Activated CD4-positive, alpha-beta T cell treated with anti-CD3 and anti-CD28 coated beads, Interleukin-2, amount 10 ng/mL, durations not matched to agents 7 days and 5 days (primary cell): ENCODE data around the gene LTBP1. TPM values are rescaled to one million over a fixed set of nuclear protein-coding genes. Genes with fewer than 3 reads are reported as not detected.

Experiments
- CTCF ChIA-PET: fragments of 350-600 bp; sonication (Branson Sonifier 250); formaldehyde crosslinking; loops from one replicate; lab custom pipeline; 2021; ENCODE audit warnings: antibody characterized with exemption; lab: Charles Lee
- POLR2A ChIA-PET: fragments of 350-600 bp; sonication (Branson Sonifier 250); formaldehyde crosslinking; loops from one replicate; lab custom pipeline; 2021; ENCODE audit warnings: antibody characterized with exemption; lab: Charles Lee
- DNase-seq: peaks from one replicate; pipeline ENCODE4 v3.0.0-alpha.2; 2020
- H3K27ac Mint-ChIP-seq: one replicate; pipeline ENCODE4 v1.8.0; 2021; ENCODE audit warnings: mild to moderate bottlenecking, moderate library complexity, mixed read lengths
- H3K27me3 Mint-ChIP-seq: one replicate; pipeline ENCODE4 v1.8.0; 2021; ENCODE audit warnings: mixed read lengths
- H3K36me3 Mint-ChIP-seq: one replicate; pipeline ENCODE4 v1.8.0; 2021; ENCODE audit warnings: low read depth, mixed read lengths
- H3K4me1 Mint-ChIP-seq: one replicate; pipeline ENCODE4 v1.8.0; 2021; ENCODE audit warnings: mixed read lengths
- H3K4me3 Mint-ChIP-seq: one replicate; pipeline ENCODE4 v1.8.0; 2021; ENCODE audit warnings: mild to moderate bottlenecking, moderate library complexity, mixed read lengths
- H3K9me3 Mint-ChIP-seq: one replicate; pipeline ENCODE4 v1.8.0; 2021; ENCODE audit warnings: mixed read lengths
- total RNA-seq, 2 experiments: library from RNA; stranded (reverse); gene quantifications; one replicate each; pipeline ENCODE4 v1.2.3, GENCODE V29; 2021

Gene LTBP1
- total RNA-seq, 2 experiments from 2014 or later = 0.17 to 0.27 TPM

DNA sequence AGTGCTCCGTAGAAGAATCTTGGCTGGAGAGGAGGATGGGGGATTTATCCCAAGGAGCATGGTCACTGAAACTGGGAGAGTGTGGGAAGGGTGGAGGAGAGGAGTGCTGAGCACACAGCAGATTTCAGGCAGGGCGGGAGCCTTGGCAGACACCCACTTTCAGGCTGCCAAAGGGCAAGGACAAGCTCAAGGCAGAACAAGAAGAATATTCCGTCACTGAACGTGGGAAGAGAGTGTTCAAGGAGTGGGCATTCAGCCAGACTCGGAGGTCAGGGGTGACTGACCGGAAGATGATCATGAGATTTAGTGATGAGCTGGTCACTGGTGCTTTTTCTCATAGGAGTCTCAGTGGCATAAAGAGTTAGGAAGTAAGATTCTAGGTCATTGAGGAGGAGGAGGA lies 393.5 kb downstream of the LTBP1 start:
- Mint-ChIP-seq H3K4me3 (no peak overlapping the region), H3K9me3 (no peaks in the 10 kb centered on the region), H3K27ac (no peak overlapping the region), H3K27me3 (peaks cover 6% of the 10 kb centered on the region), H3K4me1 (peaks cover 14% of the 10 kb centered on the region), H3K36me3 (no peaks in the 10 kb centered on the region)
- no peak for DNase-seq
- ChIA-PET CTCF (no interaction called here), POLR2A (no interaction called here)

DNA sequence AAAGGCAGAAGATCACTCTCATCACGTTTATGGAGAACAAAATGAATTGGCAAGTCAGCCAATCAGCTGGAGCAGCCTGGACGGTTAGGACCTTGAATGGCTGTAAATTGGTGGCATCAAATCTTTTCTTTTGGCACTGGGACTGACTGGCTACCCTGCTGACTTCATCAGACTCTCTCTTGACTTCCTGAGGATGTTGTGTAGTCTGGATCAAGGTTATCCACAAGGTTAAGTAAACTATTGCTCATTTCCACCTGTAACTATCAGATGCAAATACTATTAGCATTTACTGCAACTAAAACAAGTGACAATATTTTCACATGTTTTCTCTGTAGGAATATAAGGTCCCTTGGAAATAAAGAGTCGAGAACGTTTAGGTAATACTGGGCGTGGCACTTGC lies 395.4 kb downstream of the LTBP1 start:
- Mint-ChIP-seq H3K27ac (no peak overlapping the region), H3K27me3 (peaks cover 6% of the 10 kb centered on the region), H3K9me3 (no peaks in the 10 kb centered on the region), H3K4me3 (no peak overlapping the region), H3K4me1 (peaks cover 14% of the 10 kb centered on the region), H3K36me3 (no peaks in the 10 kb centered on the region)
- POLR2A ChIA-PET = no interaction called here
- CTCF ChIA-PET = no interaction called here
- DNase-seq = no peak

DNA sequence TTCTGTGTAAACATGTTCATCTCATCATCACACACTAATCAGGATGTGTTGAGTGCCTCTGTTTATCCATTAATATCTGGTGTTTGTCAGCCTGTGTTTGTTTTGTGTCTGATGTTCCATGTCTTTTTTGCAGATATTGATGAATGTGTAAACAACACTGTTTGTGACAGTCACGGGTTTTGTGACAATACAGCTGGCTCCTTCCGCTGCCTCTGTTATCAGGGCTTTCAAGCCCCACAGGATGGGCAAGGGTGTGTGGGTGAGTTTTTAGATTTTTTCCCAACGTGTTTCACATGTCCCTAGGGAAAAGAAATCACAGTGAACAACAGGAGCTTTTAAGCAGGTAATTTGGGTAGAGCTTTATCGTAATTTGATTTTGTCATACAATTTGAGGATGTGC lies 396.0 kb downstream of the LTBP1 start:
- H3K9me3 Mint-ChIP-seq = no peaks in the 10 kb centered on the region
- no peak for DNase-seq
- CTCF ChIA-PET = no interaction called here
- H3K4me1 Mint-ChIP-seq = peaks cover 14% of the 10 kb centered on the region
- H3K27ac Mint-ChIP-seq = no peak overlapping the region
- H3K27me3 Mint-ChIP-seq = peaks cover 4% of the 10 kb centered on the region
- no peaks in the 10 kb centered on the region for H3K36me3 Mint-ChIP-seq
- H3K4me3 Mint-ChIP-seq = no peak overlapping the region
- POLR2A ChIA-PET = no interaction called here

DNA sequence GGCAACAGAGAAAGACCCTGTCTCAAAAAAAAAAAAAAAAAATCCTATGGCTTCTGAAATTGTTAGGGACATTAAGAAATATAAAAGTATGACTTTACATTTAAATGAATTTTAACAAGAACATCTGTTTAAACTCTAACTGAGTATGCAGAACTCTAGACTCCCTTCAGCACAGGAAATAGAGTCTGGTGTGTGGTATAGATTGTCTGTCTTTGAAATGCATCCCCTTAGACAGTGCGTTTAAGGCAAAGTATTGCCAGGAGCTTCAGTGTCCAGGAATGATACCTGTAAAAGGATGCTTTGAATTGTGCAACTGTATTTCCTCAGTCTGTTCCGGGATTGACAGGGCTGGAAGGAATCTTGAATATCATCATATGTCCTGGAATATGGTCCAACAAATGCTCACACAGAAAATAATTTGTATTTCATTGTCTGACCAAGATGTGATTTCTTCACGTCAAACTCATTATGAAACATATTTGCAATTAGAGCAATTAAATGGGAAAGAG lies 396.7 kb downstream of the LTBP1 start:
- ChIA-PET POLR2A (no interaction called here), CTCF (interaction anchor here (0.6 to 0.7 kb wide), 2 partner anchors 15 to 401 kb away, joined by 3 read pairs; no protein-coding TSS in a partner anchor)
- Mint-ChIP-seq H3K9me3 (no peaks in the 10 kb centered on the region), H3K36me3 (no peaks in the 10 kb centered on the region), H3K4me3 (no peak overlapping the region), H3K27me3 (peaks cover 4% of the 10 kb centered on the region), H3K4me1 (peaks cover 14% of the 10 kb centered on the region), H3K27ac (no peak overlapping the region)
- DNase-seq = no peak

DNA sequence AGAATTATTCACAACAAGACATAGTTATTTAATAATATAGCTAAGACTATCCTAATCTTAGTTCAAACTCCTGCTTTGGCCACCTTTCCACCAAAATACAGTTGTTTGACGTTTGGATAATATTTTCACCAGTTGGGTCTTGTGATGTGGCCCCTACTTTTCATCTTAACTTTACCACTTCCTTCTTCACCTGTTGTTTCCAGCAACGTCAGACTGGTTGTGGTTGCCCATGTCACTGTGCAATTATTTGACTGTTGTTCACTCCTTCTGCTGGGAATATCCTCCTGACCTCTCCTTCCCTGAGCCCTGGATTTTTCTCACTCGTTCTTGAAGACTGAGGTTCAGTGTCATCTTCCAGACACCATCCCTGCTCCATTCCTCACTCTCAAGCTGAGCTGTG lies 397.5 kb downstream of the LTBP1 start:
- no peak overlapping the region for H3K27ac Mint-ChIP-seq
- H3K4me1 Mint-ChIP-seq = peaks cover 14% of the 10 kb centered on the region
- peaks cover 3% of the 10 kb centered on the region for H3K27me3 Mint-ChIP-seq
- no peak overlapping the region for H3K4me3 Mint-ChIP-seq
- ChIA-PET POLR2A (no interaction called here), CTCF (no interaction called here)
- DNase-seq = peak; percentile 19
- no peaks in the 10 kb centered on the region for H3K36me3 Mint-ChIP-seq
- H3K9me3 Mint-ChIP-seq = no peaks in the 10 kb centered on the region

DNA sequence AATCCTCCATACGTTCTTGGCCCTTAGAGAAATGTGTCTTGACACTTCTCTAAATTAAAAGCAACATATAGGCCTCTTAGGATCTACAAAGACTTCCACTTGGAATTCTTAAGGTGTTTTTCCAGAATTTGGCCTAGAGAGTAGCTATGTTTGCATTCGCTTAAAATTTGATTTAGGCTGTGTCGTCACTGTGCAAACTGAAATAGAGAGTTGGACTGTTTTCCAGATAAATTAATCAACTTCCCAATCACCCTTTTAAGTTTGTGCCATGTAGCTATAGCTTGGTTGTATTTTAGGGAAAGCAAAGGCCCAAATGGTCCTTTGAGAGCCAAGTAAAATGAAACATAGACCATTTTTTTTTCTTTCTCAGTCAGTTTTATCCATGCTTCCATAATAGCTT lies 401.1 kb downstream of the LTBP1 start:
- H3K27ac Mint-ChIP-seq = no peak overlapping the region
- ChIA-PET CTCF (no interaction called here), POLR2A (no interaction called here)
- peaks cover 13% of the 10 kb centered on the region for H3K4me1 Mint-ChIP-seq
- H3K4me3 Mint-ChIP-seq = no peak overlapping the region
- DNase-seq = no peak
- no peaks in the 10 kb centered on the region for H3K36me3 Mint-ChIP-seq
- no peaks in the 10 kb centered on the region for H3K27me3 Mint-ChIP-seq
- no peaks in the 10 kb centered on the region for H3K9me3 Mint-ChIP-seq

DNA sequence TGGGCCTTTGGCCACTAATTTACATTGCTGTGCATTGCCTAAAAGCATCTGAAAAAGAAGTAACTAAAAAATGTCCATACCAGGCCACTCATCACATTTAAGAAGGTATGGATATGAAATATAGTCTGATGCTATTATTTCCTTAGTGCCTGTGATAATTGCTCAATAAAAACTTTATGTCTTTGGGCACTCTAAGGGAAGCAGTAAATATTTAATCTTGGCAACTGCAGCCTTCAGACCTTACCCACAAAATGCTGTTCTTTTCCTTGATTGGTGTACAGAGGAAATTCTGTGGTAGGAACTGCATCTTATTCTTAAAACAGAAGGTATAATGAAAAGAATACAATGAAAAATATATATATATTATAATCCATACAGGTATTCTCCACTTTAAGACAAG lies 403.9 kb downstream of the LTBP1 start:
- DNase-seq = no peak
- Mint-ChIP-seq H3K4me3 (no peak overlapping the region), H3K27ac (no peak overlapping the region), H3K36me3 (peaks cover 2% of the 10 kb centered on the region), H3K9me3 (peaks cover 4% of the 10 kb centered on the region), H3K27me3 (no peaks in the 10 kb centered on the region), H3K4me1 (no peaks in the 10 kb centered on the region)
- ChIA-PET POLR2A (no interaction called here), CTCF (no interaction called here)

DNA sequence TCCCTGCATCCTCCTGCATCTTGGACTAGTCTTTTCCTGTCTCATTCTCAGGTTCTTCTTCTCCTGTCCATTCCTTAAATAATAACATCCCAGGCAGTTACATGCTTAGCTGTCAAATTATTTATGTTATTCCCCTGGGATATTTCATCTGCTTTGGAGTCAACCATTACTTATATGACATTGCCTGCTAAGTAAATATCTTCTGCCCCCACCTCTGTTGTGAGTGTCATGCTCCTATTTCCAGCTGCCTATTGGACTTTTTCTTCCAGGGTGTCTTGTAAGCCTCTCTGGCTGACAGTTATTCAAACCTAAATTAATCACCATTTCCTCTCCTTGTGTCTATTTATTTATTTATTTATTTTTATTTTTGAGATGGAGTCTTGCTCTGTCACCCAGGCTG lies 405.0 kb downstream of the LTBP1 start:
- no peaks in the 10 kb centered on the region for H3K27me3 Mint-ChIP-seq
- ChIA-PET CTCF (no interaction called here), POLR2A (no interaction called here)
- peaks cover 3% of the 10 kb centered on the region for H3K4me1 Mint-ChIP-seq
- no peak overlapping the region for H3K27ac Mint-ChIP-seq
- H3K36me3 Mint-ChIP-seq = peaks cover 11% of the 10 kb centered on the region
- DNase-seq = no peak
- H3K9me3 Mint-ChIP-seq = peaks cover 12% of the 10 kb centered on the region
- H3K4me3 Mint-ChIP-seq = no peak overlapping the region

DNA sequence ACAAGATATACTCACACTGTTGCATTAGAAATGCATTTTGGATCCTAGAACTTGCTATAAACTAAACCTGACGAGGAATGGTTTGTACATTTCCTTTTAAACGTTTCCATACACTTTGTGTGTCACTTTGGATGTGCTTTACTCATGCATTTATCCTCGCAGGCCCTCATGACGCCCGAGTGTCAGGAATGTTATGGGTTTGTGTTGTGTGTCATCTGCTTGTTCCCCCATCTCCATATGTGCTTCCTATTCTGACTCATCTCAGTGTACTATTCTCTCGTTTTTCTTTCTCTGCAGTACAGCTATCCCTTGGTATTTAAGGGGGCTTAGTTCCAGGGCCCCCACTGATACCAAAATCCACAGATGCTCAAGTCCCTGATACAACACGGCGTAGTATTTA lies 408.2 kb downstream of the LTBP1 start:
- CTCF ChIA-PET = no interaction called here
- Mint-ChIP-seq H3K27me3 (no peaks in the 10 kb centered on the region), H3K27ac (no peak overlapping the region), H3K4me3 (no peak overlapping the region), H3K9me3 (peaks cover 13% of the 10 kb centered on the region), H3K36me3 (peaks cover 12% of the 10 kb centered on the region), H3K4me1 (peaks cover 3% of the 10 kb centered on the region)
- no peak for DNase-seq
- POLR2A ChIA-PET = no interaction called here

DNA sequence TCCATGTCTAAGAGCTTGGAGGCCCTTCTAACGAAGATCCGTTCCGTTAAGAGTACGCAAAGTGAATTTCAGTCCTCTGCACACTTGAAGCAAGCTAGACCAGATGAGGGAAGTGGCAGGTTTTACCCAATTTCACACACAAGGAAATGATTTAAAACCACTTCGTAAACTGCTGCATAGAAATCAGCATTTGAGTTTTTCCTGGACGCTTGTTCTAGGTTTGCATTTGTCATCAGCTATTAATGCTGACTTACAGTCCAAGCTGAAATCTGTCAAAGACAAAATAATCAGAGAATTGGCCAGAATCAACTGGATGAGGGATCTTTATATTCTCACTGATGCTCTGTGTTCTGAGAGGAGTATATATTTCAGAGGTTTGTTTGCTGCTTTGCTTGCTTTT lies 412.1 kb downstream of the LTBP1 start:
- no peaks in the 10 kb centered on the region for H3K27me3 Mint-ChIP-seq
- peaks cover 13% of the 10 kb centered on the region for H3K9me3 Mint-ChIP-seq
- no peak for DNase-seq
- H3K4me3 Mint-ChIP-seq = no peak overlapping the region
- H3K36me3 Mint-ChIP-seq = peaks cover 12% of the 10 kb centered on the region
- no peak overlapping the region for H3K27ac Mint-ChIP-seq
- POLR2A ChIA-PET = interaction anchor here (0.6 kb wide), 1 partner anchor 1303 kb away, joined by 3 read pairs; no protein-coding TSS in a partner anchor
- CTCF ChIA-PET = interaction anchor here (0.9 to 1.5 kb wide), 3 partner anchors 12 to 16 kb away, joined by 3 to 4 read pairs (median 4); no protein-coding TSS in a partner anchor
- peaks cover 3% of the 10 kb centered on the region for H3K4me1 Mint-ChIP-seq

DNA sequence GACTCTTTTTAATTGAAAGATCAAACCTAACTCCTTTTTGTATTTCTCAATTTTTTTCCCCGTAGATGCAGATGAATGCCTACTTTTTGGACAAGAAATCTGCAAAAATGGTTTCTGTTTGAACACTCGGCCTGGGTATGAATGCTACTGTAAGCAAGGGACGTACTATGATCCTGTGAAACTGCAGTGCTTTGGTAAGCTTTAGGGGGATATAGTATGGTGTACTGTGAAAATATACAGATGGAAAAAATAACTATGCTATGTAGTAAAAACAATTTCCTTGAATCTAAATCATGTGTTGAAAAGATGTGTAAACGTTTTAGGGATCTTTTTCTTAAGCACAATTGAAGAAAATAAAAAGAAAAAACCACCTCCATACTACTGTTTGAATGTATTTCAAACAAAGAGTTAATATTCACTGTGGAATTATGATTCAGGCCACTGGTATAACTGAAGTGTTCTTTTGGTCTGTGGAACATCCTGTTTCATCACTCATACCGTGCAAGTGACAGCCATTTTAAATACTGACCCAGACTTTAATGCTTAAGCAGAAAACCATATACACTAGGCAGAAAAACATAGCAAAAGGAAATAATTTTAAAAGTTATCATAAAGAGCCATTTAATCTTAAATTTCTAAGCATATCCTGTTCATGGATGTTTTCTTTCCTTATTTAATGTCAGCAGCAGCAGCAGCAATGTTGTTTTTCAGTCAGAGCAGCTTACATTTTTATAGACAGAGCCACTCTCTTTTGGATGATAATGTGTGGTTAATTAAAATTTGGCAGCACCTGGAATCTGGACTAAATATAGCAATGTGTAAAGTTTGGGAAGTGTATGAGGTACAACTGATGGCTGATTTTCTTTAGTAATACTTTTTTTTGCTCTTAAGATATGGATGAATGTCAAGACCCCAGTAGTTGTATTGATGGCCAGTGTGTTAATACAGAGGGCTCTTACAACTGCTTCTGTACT lies 416.9 kb downstream of the LTBP1 start:
- Mint-ChIP-seq H3K4me1 (no peaks in the 10 kb centered on the region), H3K27me3 (peaks cover 7% of the 10 kb centered on the region), H3K9me3 (no peaks in the 10 kb centered on the region), H3K27ac (no peak overlapping the region), H3K36me3 (no peaks in the 10 kb centered on the region), H3K4me3 (no peak overlapping the region)
- CTCF ChIA-PET = no interaction called here
- POLR2A ChIA-PET = no interaction called here
- DNase-seq = no peak

DNA sequence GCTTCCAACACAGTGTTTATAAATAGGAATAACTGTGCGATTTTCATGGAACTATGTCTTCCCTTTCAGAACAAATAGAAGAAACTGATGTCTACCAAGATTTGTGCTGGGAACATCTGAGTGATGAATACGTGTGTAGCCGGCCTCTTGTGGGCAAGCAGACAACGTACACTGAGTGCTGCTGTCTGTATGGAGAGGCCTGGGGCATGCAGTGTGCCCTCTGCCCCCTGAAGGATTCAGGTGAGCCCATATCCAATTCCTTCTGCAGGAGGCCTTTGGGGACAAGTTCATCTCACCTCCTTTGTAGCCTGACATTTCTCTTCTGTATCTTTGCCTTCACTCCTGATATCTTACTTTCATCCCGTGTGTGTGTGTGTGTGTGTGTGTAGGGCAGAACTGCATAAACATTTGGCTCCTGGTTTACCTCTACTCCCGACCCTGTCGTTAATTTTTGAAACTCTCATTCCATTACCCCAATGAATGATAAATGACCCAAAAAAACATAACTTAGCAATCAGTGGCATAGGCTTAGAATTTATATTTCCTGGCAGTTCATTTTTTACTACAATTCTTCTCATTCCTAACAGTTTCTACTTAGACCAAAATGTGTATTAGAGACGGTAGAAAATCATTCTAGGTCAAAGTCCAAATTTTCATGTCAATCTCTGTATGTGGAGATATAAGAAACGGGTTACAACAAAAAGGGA lies 418.7 kb downstream of the LTBP1 start:
- ChIA-PET CTCF (interaction anchor here (1.3 kb wide), 1 partner anchor 14 kb away, joined by 3 read pairs; no protein-coding TSS in a partner anchor), POLR2A (no interaction called here)
- Mint-ChIP-seq H3K4me1 (no peaks in the 10 kb centered on the region), H3K36me3 (no peaks in the 10 kb centered on the region), H3K4me3 (no peak overlapping the region), H3K9me3 (no peaks in the 10 kb centered on the region), H3K27me3 (peaks cover 7% of the 10 kb centered on the region), H3K27ac (no peak overlapping the region)
- DNase-seq = no peak

DNA sequence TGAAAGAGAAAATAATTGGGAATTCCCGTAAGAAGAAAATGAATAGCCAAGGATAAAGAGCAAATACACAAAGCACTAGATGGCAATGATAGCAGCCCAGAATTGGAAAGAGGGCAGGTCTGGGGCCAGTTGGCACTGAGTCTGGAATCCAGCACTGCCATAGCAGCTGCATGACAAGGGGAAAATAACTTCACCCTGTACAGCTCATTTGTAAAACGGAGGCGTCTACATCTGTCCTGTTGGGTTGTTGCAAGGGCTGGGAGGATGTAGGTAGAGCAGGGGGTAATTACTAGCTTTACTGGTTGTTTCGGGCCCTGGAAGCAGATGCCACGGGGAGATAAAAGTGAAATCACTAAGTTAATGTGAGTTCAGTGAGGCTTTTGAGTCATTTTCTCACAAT lies 419.7 kb downstream of the LTBP1 start:
- H3K4me1 Mint-ChIP-seq = no peaks in the 10 kb centered on the region

More for the DNA sequence above, 419.7 kb downstream of the LTBP1 start:
- no peaks in the 10 kb centered on the region for H3K36me3 Mint-ChIP-seq
- no peaks in the 10 kb centered on the region for H3K9me3 Mint-ChIP-seq
- no peak for DNase-seq
- H3K27ac Mint-ChIP-seq = no peak overlapping the region
- ChIA-PET CTCF (interaction anchor here (1.3 kb wide), 1 partner anchor 13 kb away, joined by 3 read pairs; no protein-coding TSS in a partner anchor), POLR2A (no interaction called here)
- no peak overlapping the region for H3K4me3 Mint-ChIP-seq
- H3K27me3 Mint-ChIP-seq = peaks cover 7% of the 10 kb centered on the region
